ENCODE results near the gene TBC1D1. TPM values are rescaled to one million over a fixed set of nuclear protein-coding genes. Genes with fewer than 3 reads are reported as not detected.
A peak's percentile ranks its signal among the peaks of the same experiment; 100 is the strongest.

The TBC1D1 gene
- total and polyA plus RNA-seq, 2 donors (not counting 3 experiments of a cell fraction or from before 2014, with no cell fraction given), result 63.5 to 116 TPM

DNA sequence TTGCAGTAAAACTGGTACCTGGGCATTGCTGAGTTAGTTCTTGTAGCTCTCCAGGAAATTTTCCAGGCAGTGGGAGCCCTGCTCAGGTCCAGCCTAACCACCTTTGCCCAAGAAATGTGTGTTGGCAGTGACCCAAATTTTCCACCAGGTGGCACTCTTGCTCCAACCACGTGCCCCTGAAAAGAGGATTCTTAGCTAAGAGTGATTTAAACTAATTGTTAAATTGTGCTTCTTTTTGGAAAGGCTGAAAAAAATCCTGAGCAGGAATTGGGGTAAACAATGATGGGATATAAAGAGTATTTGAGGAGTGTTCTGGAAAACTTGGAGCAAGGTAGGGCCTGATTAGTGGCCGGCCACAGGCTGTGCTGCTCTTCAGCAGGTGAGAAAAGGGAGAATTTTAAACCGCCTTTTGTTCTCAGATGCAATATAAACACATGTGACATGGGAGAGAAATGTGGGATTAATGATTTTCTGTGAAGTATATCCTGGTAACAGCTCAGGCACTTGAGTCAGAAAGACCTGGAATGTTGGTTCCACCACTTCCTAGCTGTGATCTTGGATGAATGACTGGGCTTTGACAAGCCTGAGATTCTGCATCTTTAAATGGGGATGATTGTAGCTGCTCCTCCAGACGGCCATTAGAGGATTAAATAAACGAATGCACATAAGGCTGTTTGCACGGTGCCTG lies 288.9 kb downstream of the TBC1D1 start:
- Histone ChIP-seq H3K27me3 (ENCODE audit: control insufficient read depth in 2 of 2, insufficient read depth in 2 of 2, low read length in 2 of 2) (no peaks in the 10 kb centered on the region), H4K20me1 (replicated peaks; ENCODE audit: control insufficient read depth, extremely low read depth, insufficient read depth, low read length) (no peaks in the 10 kb centered on the region), H3K4me3 (replicated peaks in 1 of 3; ENCODE audit: insufficient read depth in 1 of 3, low read depth in 1 of 3, low read length in 3 of 3) (no peak overlapping the region), H3K4me2 (ENCODE audit: insufficient read depth, low read length) (no peak overlapping the region), H2AFZ (ENCODE audit: low read depth, low read length) (no peak overlapping the region), H3K4me1 (ENCODE audit: control insufficient read depth, extremely low read depth, insufficient read depth, low read length) (peaks cover 10% of the 10 kb centered on the region), H3K9ac (replicated peaks; ENCODE audit: extremely low read depth, insufficient read depth, low read length) (no peak overlapping the region), H3K9me3 (replicated peaks; ENCODE audit: control insufficient read depth, insufficient read depth, low read length) (no peaks in the 10 kb centered on the region), H3K27ac (ENCODE audit: insufficient read depth, low read depth, low read length) (no peak overlapping the region), H3K9me1 (replicated peaks; ENCODE audit: control insufficient read depth, extremely low read depth, insufficient read depth, low read length) (no peaks in the 10 kb centered on the region), H3K79me2 (ENCODE audit: control insufficient read depth, insufficient read depth, low read length) (no peaks in the 10 kb centered on the region), H3K36me3 (ENCODE audit: control insufficient read depth in 2 of 2, extremely low read depth in 1 of 2, insufficient read depth in 2 of 2, low read length in 2 of 2) (no peaks in the 10 kb centered on the region)
- no peak for TF ChIP-seq JUN (IDR thresholded peaks at IDR 0.05; ENCODE audit: borderline replicate concordance, insufficient read depth, insufficient read length, low read depth)
- TF ChIP-seq, protein P1, sequence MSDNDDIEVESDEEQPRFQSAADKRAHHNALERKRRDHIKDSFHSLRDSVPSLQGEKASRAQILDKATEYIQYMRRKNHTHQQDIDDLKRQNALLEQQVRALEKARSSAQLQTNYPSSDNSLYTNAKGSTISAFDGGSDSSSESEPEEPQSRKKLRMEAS (IDR thresholded peaks at IDR 0.05; ENCODE audit: insufficient read depth, insufficient read length), result peak; percentile 81
- TF ChIP-seq, protein P2, sequence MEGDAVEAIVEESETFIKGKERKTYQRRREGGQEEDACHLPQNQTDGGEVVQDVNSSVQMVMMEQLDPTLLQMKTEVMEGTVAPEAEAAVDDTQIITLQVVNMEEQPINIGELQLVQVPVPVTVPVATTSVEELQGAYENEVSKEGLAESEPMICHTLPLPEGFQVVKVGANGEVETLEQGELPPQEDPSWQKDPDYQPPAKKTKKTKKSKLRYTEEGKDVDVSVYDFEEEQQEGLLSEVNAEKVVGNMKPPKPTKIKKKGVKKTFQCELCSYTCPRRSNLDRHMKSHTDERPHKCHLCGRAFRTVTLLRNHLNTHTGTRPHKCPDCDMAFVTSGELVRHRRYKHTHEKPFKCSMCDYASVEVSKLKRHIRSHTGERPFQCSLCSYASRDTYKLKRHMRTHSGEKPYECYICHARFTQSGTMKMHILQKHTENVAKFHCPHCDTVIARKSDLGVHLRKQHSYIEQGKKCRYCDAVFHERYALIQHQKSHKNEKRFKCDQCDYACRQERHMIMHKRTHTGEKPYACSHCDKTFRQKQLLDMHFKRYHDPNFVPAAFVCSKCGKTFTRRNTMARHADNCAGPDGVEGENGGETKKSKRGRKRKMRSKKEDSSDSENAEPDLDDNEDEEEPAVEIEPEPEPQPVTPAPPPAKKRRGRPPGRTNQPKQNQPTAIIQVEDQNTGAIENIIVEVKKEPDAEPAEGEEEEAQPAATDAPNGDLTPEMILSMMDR (IDR thresholded peaks at IDR 0.05; ENCODE audit: extremely low read depth in 1 of 2, insufficient read depth in 1 of 2, low read depth in 1 of 2, low read length in 2 of 2), result peak; percentile 75 to 85
- CTCF ChIA-PET, result interaction anchor here (0.5 to 8.3 kb wide), 65 partner anchors 10 to 681 kb away, joined by 3 to 133 read pairs (median 5); partner anchors contain the start of gene TLR10
- peak; percentile 74 for FAIRE-seq
- POLR2A ChIA-PET, result no interaction called here
- dilution Hi-C loops (cut with MboI; ENCODE audit: extremely low pct_ligation_motif_present, low sequenced_read_pairs), result no loop called here
- BruUV-seq (replicated peaks), result no TSS peak
- intact Hi-C loops (cut with micrococcal nuclease), result loop anchor here (1.0 to 5.0 kb wide), 7 partner anchors 118 to 677 kb away; partner anchors contain the start of genes TLR10 and TLR6
- peak; percentile 77 for DNase-seq (ENCODE audit: low read depth, low spot score)

DNA sequence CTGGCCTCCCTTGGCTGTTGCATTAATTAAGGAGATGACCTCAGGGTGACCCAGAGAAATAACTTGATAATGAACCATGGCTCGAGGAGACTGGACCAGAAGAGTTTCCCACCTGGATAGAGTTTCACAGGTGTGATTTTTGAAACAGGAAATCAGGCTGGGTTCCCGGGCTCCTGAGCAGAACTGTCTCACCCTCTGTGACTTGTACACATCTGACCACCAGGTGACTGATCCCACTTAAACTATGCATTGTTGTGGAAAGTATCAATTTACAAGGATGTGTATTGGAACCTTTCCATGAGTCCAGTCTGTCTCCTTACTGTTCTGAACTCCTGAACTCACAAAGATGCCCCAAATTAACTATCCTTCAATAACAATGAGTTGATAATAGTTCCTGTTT lies 289.6 kb downstream of the TBC1D1 start:
- peak; percentile 44 for FAIRE-seq
- H3K36me3 ChIP-seq (ENCODE audit: control insufficient read depth in 2 of 2, extremely low read depth in 1 of 2, insufficient read depth in 2 of 2, low read length in 2 of 2), result no peaks in the 10 kb centered on the region
- H3K4me1 ChIP-seq (ENCODE audit: control insufficient read depth, extremely low read depth, insufficient read depth, low read length), result peaks cover 8% of the 10 kb centered on the region
- H3K9me1 ChIP-seq (replicated peaks; ENCODE audit: control insufficient read depth, extremely low read depth, insufficient read depth, low read length), result no peaks in the 10 kb centered on the region
- H3K9ac ChIP-seq (replicated peaks; ENCODE audit: extremely low read depth, insufficient read depth, low read length), result no peak overlapping the region
- dilution Hi-C loops (cut with MboI; ENCODE audit: extremely low pct_ligation_motif_present, low sequenced_read_pairs), result no loop called here
- no peak overlapping the region for H3K4me2 ChIP-seq (ENCODE audit: insufficient read depth, low read length)
- peak; percentile 4 for DNase-seq (ENCODE audit: low read depth, low spot score)
- H3K4me3 ChIP-seq (replicated peaks in 1 of 3; ENCODE audit: insufficient read depth in 1 of 3, low read depth in 1 of 3, low read length in 3 of 3), result no peak overlapping the region
- POLR2A ChIA-PET, result no interaction called here
- H3K27me3 ChIP-seq (ENCODE audit: control insufficient read depth in 2 of 2, insufficient read depth in 2 of 2, low read length in 2 of 2), result no peaks in the 10 kb centered on the region
- no peak overlapping the region for H2AFZ ChIP-seq (ENCODE audit: low read depth, low read length)
- BruUV-seq (replicated peaks), result no TSS peak
- CTCF ChIA-PET, result interaction anchor here (0.8 to 8.3 kb wide), 34 partner anchors 10 to 680 kb away, joined by 3 to 133 read pairs (median 8); partner anchors contain the start of gene TLR10
- no peaks in the 10 kb centered on the region for H3K9me3 ChIP-seq (replicated peaks; ENCODE audit: control insufficient read depth, insufficient read depth, low read length)
- H3K79me2 ChIP-seq (ENCODE audit: control insufficient read depth, insufficient read depth, low read length), result no peaks in the 10 kb centered on the region
- no peak overlapping the region for H3K27ac ChIP-seq (ENCODE audit: insufficient read depth, low read depth, low read length)
- no peaks in the 10 kb centered on the region for H4K20me1 ChIP-seq (replicated peaks; ENCODE audit: control insufficient read depth, extremely low read depth, insufficient read depth, low read length)
- intact Hi-C loops (cut with micrococcal nuclease), result no loop called here
- no peak for TF ChIP-seq EZH2 (IDR thresholded peaks at IDR 0.05; ENCODE audit: borderline replicate concordance, low read depth, low read length, severe bottlenecking)
- no peak for TF ChIP-seq FOS (IDR thresholded peaks at IDR 0.05; ENCODE audit: borderline replicate concordance, insufficient read depth, low read length)
- no peak for TF ChIP-seq MYC (IDR thresholded peaks at IDR 0.05; ENCODE audit: low read depth, low read length)
- no peak for TF ChIP-seq JUN (IDR thresholded peaks at IDR 0.05; ENCODE audit: borderline replicate concordance, insufficient read depth, insufficient read length, low read depth)
- TF ChIP-seq GATA2 (IDR thresholded peaks at IDR 0.05; ENCODE audit: insufficient read depth, insufficient read length, low read depth, low read length), result no peak
- TF ChIP-seq, protein P2 (IDR thresholded peaks at IDR 0.05; ENCODE audit: extremely low read depth in 1 of 2, insufficient read depth in 1 of 2, low read depth in 1 of 2, low read length in 2 of 2), result no peak
- TF ChIP-seq POLR2A (IDR thresholded peaks at IDR 0.05; ENCODE audit: low read depth, low read length), result no peak
- TF ChIP-seq POLR2AphosphoS5 (IDR thresholded peaks at IDR 0.05; ENCODE audit: insufficient read depth, low read depth, low read length), result no peak
- TF ChIP-seq, protein P1 (IDR thresholded peaks at IDR 0.05; ENCODE audit: insufficient read depth, insufficient read length), result no peak

All from endothelial cell of umbilical vein (primary cell).